ENCODE measurements around the gene BRIP1.
"Not testable (repeated sequence)": the region's sequence is repeated elsewhere in the genome, so short reads cannot be mapped to it uniquely, and the experiment has no call there.

The BRIP1 gene

DNA sequence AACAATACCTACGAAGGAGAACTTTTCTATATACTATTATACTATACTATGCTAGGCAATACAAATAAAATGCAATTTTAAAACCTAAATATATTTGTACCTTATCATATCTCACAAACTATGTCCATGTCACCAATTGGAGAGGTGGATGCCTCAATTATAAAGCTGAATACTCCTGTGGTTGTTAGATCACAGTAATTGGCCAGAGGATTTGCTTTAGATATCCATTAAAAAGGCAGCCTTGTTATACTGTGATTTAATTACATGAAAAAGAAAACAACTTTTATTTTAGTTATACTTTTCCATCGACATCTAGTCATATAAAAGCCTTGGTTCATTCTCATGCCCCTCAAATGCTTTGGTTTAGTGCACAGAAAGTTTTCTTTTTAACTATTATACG is 129.3 kb downstream of the BRIP1 start:
- TF ChIP-seq CTCF (IDR thresholded peaks at IDR 0.05; ENCODE audit: low read depth, low read length, missing control alignments): no peak
- in situ Hi-C loops (cut with HindIII; ENCODE audit: low sequenced_read_pairs): no loop called here
- no peak overlapping the region for H3K4me3 ChIP-seq (ENCODE audit: low read depth, low read length)
- no peak for DNase-seq (ENCODE audit: low read depth)

DNA sequence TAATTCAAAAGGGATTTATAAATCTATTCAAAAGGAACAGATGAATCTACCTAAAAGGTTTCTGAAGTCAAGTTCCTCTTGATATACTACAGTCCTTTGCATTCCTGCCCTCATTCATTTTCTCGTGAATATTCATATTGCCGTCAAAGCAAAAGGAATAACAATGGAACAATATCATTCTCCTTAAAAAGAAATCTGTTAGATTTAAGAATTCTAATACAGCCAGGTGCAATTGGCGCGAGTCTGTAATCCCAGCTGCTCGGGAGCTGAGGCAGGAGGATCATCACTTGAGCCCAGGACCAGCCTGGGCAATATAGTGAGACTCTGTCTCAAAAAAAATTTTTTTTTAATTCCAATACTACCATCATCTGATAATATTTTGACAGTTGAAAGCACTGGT is 130.3 kb downstream of the BRIP1 start:
- in situ Hi-C loops (cut with HindIII; ENCODE audit: low sequenced_read_pairs): no loop called here
- H3K4me3 ChIP-seq (ENCODE audit: low read depth, low read length): no peak overlapping the region
- DNase-seq (ENCODE audit: low read depth): no peak
- TF ChIP-seq CTCF (IDR thresholded peaks at IDR 0.05; ENCODE audit: low read depth, low read length, missing control alignments): no peak

DNA sequence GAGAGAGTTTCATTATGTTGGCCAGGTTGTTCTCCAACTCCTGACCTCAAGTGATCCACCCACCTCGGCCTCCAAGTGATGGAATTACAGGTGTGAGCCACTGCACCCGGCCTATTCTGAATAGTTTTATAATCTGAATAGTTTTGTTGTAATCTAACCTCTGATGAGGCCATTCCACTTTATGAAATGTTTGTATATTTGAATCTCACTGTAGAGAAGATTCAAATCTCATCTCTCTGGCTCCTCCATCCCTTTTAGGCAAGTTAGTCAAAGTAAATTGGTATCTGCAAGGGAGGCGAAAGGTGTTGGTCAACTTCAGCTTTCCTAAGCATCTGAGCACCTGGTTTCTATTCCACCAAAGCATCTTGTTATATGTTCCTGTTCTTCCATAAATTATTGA is 131.2 kb downstream of the BRIP1 start:
- H3K4me3 ChIP-seq (ENCODE audit: low read depth, low read length): no peak overlapping the region
- TF ChIP-seq CTCF (IDR thresholded peaks at IDR 0.05; ENCODE audit: low read depth, low read length, missing control alignments): no peak
- no peak for DNase-seq (ENCODE audit: low read depth)
- in situ Hi-C loops (cut with HindIII; ENCODE audit: low sequenced_read_pairs): no loop called here

DNA sequence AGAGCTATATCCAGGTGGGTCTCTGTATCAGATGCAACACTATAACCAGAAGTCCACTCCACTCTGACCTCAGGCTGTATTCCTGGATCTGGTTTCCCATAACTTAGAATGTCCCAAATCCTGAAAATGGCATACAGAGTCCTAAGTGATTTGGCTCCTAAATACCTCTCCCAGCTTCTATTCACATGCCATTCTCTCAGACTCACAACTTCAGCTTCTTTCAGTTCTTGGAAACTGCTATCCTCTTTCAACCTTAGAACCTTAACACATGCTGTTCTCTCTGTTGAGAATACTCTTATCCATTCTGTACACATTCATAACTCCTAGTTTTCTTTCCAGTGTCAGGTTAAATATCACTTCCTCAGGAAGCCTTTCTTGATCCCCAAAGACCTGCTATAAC is 132.0 kb downstream of the BRIP1 start:
- TF ChIP-seq CTCF (IDR thresholded peaks at IDR 0.05; ENCODE audit: low read depth, low read length, missing control alignments): no peak
- H3K4me3 ChIP-seq (ENCODE audit: low read depth, low read length): no peak overlapping the region
- no peak for DNase-seq (ENCODE audit: low read depth)
- in situ Hi-C loops (cut with HindIII; ENCODE audit: low sequenced_read_pairs): no loop called here

DNA sequence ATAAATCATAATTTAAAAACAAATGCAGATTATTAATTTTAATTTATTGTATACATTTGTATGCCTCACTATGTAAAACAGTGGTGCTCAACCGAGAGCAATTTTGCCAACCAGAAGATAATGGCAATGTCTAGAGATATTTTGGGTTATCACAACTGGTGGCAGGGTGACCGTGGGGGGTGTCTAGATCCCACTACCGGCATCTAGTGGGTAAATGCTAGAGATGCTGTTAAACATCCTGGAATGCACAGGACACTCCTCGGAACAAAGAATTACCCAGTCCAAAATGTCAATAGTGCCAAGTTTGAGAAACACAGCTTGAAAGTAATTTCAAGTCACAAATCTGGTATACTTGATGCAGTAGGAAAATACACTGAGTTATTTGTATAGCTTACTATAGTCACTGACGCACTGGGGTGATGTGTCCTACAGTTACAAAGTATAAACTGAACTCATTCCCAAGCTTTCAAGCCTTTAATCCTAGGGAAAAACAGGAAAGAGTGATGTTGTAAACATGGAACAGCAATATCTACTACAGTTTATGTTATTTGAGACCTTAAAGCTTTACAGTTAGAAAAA is 133.5 kb downstream of the BRIP1 start:
- peak; percentile 6 for TF ChIP-seq CTCF (IDR thresholded peaks at IDR 0.05; ENCODE audit: low read depth, low read length, missing control alignments)
- no peak overlapping the region for H3K4me3 ChIP-seq (ENCODE audit: low read depth, low read length)
- in situ Hi-C loops (cut with HindIII; ENCODE audit: low sequenced_read_pairs): no loop called here
- DNase-seq (ENCODE audit: low read depth): no peak

GRCh38 chr17:61728297-61728836 is 135.0 kb downstream of the BRIP1 start:
- no peak for TF ChIP-seq CTCF (IDR thresholded peaks at IDR 0.05; ENCODE audit: low read depth, low read length, missing control alignments)
- DNase-seq (ENCODE audit: low read depth): no peak
- H3K4me3 ChIP-seq (ENCODE audit: low read depth, low read length): no peak overlapping the region
- in situ Hi-C loops (cut with HindIII; ENCODE audit: low sequenced_read_pairs): no loop called here

- in situ Hi-C loops (cut with HindIII; ENCODE audit: low sequenced_read_pairs); DNase-seq (ENCODE audit: low read depth); H3K4me3 ChIP-seq (ENCODE audit: low read depth, low read length): not testable (repeated sequence)
Observed at GRCh38 chr17:61727798-61728197, 135.5 kb downstream of the BRIP1 start.
